NCI-H1105 (cell line): ENCODE measurements around the gene B3GNT3.

Experiments used
- DNase-seq: peaks from one replicate; lab custom pipeline; 2025; lab: John Stamatoyannopoulos, UW

B3GNT3 gene

GRCh38 chr19:17860331-17860992 is 65.5 kb downstream of the B3GNT3 start:
- no peak for DNase-seq

GRCh38 chr19:17860993-17861360 is 66.0 kb downstream of the B3GNT3 start:
- DNase-seq, result no peak

- DNase-seq, result no peak
Observed at GRCh38 chr19:17861542-17862402, 66.8 kb downstream of the B3GNT3 start.

- DNase-seq, result no peak
Observed at GRCh38 chr19:17862711-17863519, 68.0 kb downstream of the B3GNT3 start.
